ENCODE measurements around the gene DGKZ. TPM values are rescaled to one million over a fixed set of nuclear protein-coding genes. Genes with fewer than 3 reads are reported as not detected.
"Not testable (repeated sequence)": the region's sequence is repeated elsewhere in the genome, so short reads cannot be mapped to it uniquely, and the experiment has no call there.

DGKZ gene
- total and polyA plus RNA-seq, 2 of the 13 experiments (the other 11 are each of a cell fraction or from before 2014, with no cell fraction given) = 15.8 to 20.7 TPM

- in situ Hi-C loops (cut with HindIII; ENCODE audit: extremely low pct_ligation_motif_present, low pct_unique_long_range_greater_than_20kb); FAIRE-seq; intact Hi-C loops (cut with micrococcal nuclease; ENCODE audit: unreplicated experiment); POLR2A ChIA-PET; DNase-seq (ENCODE audit: low spot score); ATAC-seq; H3K79me2 ChIP-seq (ENCODE audit: insufficient read depth, low read length); H3K27me3 ChIP-seq (ENCODE audit: control insufficient read depth in 1 of 2, insufficient read depth in 2 of 2, low read length in 2 of 2); H3K27ac ChIP-seq (ENCODE audit: extremely low read length, insufficient read depth, low read length); H3K4me3 ChIP-seq (replicated peaks in 1 of 3; ENCODE audit: insufficient read depth in 1 of 3, low read depth in 2 of 3, low read length in 3 of 3); BruUV-seq (replicated peaks); H3K4me2 ChIP-seq (ENCODE audit: low read depth, low read length); H3K9ac ChIP-seq (ENCODE audit: insufficient read depth, low read depth, low read length); H2AFZ ChIP-seq (ENCODE audit: low read length); H3K9me3 ChIP-seq (ENCODE audit: low read length); H4K20me1 ChIP-seq (ENCODE audit: insufficient read depth, low read length); CTCF ChIA-PET (ENCODE audit: low intra/inter-chr PET ratio, low total read pairs): not testable (repeated sequence)
- TF ChIP-seq AGO2 (optimal IDR thresholded peaks at IDR 0.05; ENCODE audit: low read depth, low read length) = peak; percentile 54
- Histone ChIP-seq H3K4me1 (ENCODE audit: insufficient read depth, low read length) (peaks cover 15% of the 10 kb centered on the region), H3K36me3 (replicated peaks in 1 of 2; ENCODE audit: control insufficient read depth in 1 of 2, insufficient read depth in 2 of 2, low read length in 2 of 2) (peaks cover 1 to 14% of the 10 kb centered on the region in 2 experiments; a peak in 2 of 5 replicates)
- WGBS (ENCODE audit: low lambda C conversion rate) = 96% methylated on average over 13 of the region's 19 CpGs
Observed at GRCh38 chr11:46371262-46371661, 24.0 kb downstream of the DGKZ start.

- Histone ChIP-seq H3K4me2 (ENCODE audit: low read depth, low read length) (no peak overlapping the region), H3K79me2 (ENCODE audit: insufficient read depth, low read length) (no peaks in the 10 kb centered on the region), H3K4me1 (ENCODE audit: insufficient read depth, low read length) (peaks cover 15% of the 10 kb centered on the region), H3K27me3 (ENCODE audit: control insufficient read depth in 1 of 2, insufficient read depth in 2 of 2, low read length in 2 of 2) (no peaks in the 10 kb centered on the region), H3K36me3 (replicated peaks in 1 of 2; ENCODE audit: control insufficient read depth in 1 of 2, insufficient read depth in 2 of 2, low read length in 2 of 2) (peaks cover 1 to 14% of the 10 kb centered on the region in 2 experiments; a peak in 2 of 5 replicates), H3K9me3 (ENCODE audit: low read length) (no peaks in the 10 kb centered on the region), H3K27ac (ENCODE audit: extremely low read length, insufficient read depth, low read length) (no peak overlapping the region), H4K20me1 (ENCODE audit: insufficient read depth, low read length) (no peaks in the 10 kb centered on the region), H3K9ac (ENCODE audit: insufficient read depth, low read depth, low read length) (no peak overlapping the region), H3K4me3 (replicated peaks in 1 of 3; ENCODE audit: insufficient read depth in 1 of 3, low read depth in 2 of 3, low read length in 3 of 3) (no peak overlapping the region), H2AFZ (ENCODE audit: low read length) (no peak overlapping the region)
- DNase-seq (ENCODE audit: low spot score) = no peak
- ChIA-PET POLR2A (no interaction called here), CTCF (ENCODE audit: low intra/inter-chr PET ratio, low total read pairs) (no interaction called here)
- BruUV-seq (replicated peaks) = no TSS peak
- no peak for FAIRE-seq
- in situ Hi-C loops (cut with HindIII; ENCODE audit: extremely low pct_ligation_motif_present, low pct_unique_long_range_greater_than_20kb) (no loop called here), intact Hi-C loops (cut with micrococcal nuclease; ENCODE audit: unreplicated experiment) (no loop called here)
- WGBS (ENCODE audit: low lambda C conversion rate) = 79% methylated on average over 6 of the region's 10 CpGs
- no peak for TF ChIP-seq PLRG1 (conservative IDR thresholded peaks at IDR 0.05)
- no peak for TF ChIP-seq CEBPG (CRISPR knock-in tag; IDR thresholded peaks at IDR 0.05)
- TF ChIP-seq ZSCAN31 (CRISPR knock-in tag; IDR thresholded peaks at IDR 0.05; ENCODE audit: low read depth) = no peak
- TF ChIP-seq, protein P1, sequence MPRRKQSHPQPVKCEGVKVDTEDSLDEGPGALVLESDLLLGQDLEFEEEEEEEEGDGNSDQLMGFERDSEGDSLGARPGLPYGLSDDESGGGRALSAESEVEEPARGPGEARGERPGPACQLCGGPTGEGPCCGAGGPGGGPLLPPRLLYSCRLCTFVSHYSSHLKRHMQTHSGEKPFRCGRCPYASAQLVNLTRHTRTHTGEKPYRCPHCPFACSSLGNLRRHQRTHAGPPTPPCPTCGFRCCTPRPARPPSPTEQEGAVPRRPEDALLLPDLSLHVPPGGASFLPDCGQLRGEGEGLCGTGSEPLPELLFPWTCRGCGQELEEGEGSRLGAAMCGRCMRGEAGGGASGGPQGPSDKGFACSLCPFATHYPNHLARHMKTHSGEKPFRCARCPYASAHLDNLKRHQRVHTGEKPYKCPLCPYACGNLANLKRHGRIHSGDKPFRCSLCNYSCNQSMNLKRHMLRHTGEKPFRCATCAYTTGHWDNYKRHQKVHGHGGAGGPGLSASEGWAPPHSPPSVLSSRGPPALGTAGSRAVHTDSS (CRISPR knock-in tag; conservative IDR thresholded peaks at IDR 0.05) = no peak
- no peak for TF ChIP-seq HNF4A (CRISPR knock-in tag; IDR thresholded peaks at IDR 0.05)
- TF ChIP-seq ZNF782 (CRISPR knock-in tag; IDR thresholded peaks at IDR 0.05; ENCODE audit: borderline replicate concordance) = no peak
- no peak for TF ChIP-seq E2F1 (CRISPR knock-in tag; IDR thresholded peaks at IDR 0.05)
- TF ChIP-seq ZBTB42 (CRISPR knock-in tag; IDR thresholded peaks at IDR 0.05) = no peak
- TF ChIP-seq TOE1 (CRISPR knock-in tag; IDR thresholded peaks at IDR 0.05) = no peak
- ATAC-seq = no peak
Observed at GRCh38 chr11:46372086-46372485, 24.8 kb downstream of the DGKZ start.

- H2AFZ ChIP-seq (ENCODE audit: low read length); FAIRE-seq; BruUV-seq (replicated peaks); H3K4me3 ChIP-seq (replicated peaks in 1 of 3; ENCODE audit: insufficient read depth in 1 of 3, low read depth in 2 of 3, low read length in 3 of 3); in situ Hi-C loops (cut with HindIII; ENCODE audit: extremely low pct_ligation_motif_present, low pct_unique_long_range_greater_than_20kb); CTCF ChIA-PET (ENCODE audit: low intra/inter-chr PET ratio, low total read pairs); H3K9ac ChIP-seq (ENCODE audit: insufficient read depth, low read depth, low read length); H3K4me2 ChIP-seq (ENCODE audit: low read depth, low read length); H3K9me3 ChIP-seq (ENCODE audit: low read length); DNase-seq (ENCODE audit: low spot score); POLR2A ChIA-PET; intact Hi-C loops (cut with micrococcal nuclease; ENCODE audit: unreplicated experiment); H3K27ac ChIP-seq (ENCODE audit: extremely low read length, insufficient read depth, low read length); H3K27me3 ChIP-seq (ENCODE audit: control insufficient read depth in 1 of 2, insufficient read depth in 2 of 2, low read length in 2 of 2); H3K79me2 ChIP-seq (ENCODE audit: insufficient read depth, low read length); H4K20me1 ChIP-seq (ENCODE audit: insufficient read depth, low read length); ATAC-seq: not testable (repeated sequence)
- WGBS (ENCODE audit: low lambda C conversion rate) = 100% methylated on average over 3 of the region's 15 CpGs
- Histone ChIP-seq H3K36me3 (replicated peaks in 1 of 2; ENCODE audit: control insufficient read depth in 1 of 2, insufficient read depth in 2 of 2, low read length in 2 of 2) (peaks cover 1 to 14% of the 10 kb centered on the region in 2 experiments; a peak in 2 of 5 replicates), H3K4me1 (ENCODE audit: insufficient read depth, low read length) (peaks cover 15% of the 10 kb centered on the region)
Observed at GRCh38 chr11:46372501-46372900, 25.2 kb downstream of the DGKZ start.

Data from HepG2 (cell line).